Activated T-helper 1 cell treated with anti-CD3 and anti-CD28 coated beads, Interleukin-12 subunit alpha, Interleukin-12 subunit beta, Interleukin-2, Interleukin-4 antibody, amounts not matched to agents 30 ng/mL and 10 ng/mL and 1 ng/mL, durations not matched to agents 14 hours and 24 hours and 36 hours (primary cell): ENCODE data around the gene ACO2. TPM values are rescaled to one million over a fixed set of nuclear protein-coding genes. Genes with fewer than 3 reads are reported as not detected.
"Not testable (repeated sequence)": the region's sequence is repeated elsewhere in the genome, so short reads cannot be mapped to it uniquely, and the experiment has no call there.

ENCODE experiments used
- DNase-seq: peaks from one replicate; pipeline ENCODE4 v3.0.0; 2021; ENCODE audit warnings: low spot score
- H3K27ac Mint-ChIP-seq: one replicate; pipeline ENCODE4 v1.8.0; 2021; ENCODE audit warnings: mild to moderate bottlenecking, mixed read lengths
- H3K27me3 Mint-ChIP-seq: one replicate; pipeline ENCODE4 v1.8.0; 2022; ENCODE audit warnings: mild to moderate bottlenecking, moderate library complexity, mixed read lengths; ENCODE audit not compliant: insufficient read depth
- H3K36me3 Mint-ChIP-seq: one replicate; pipeline ENCODE4 v1.8.0; 2021; ENCODE audit warnings: low read depth, mixed read lengths
- H3K4me1 Mint-ChIP-seq: one replicate; pipeline ENCODE4 v1.8.0; 2021; ENCODE audit warnings: low read depth, mixed read lengths
- H3K4me3 Mint-ChIP-seq: one replicate; pipeline ENCODE4 v1.8.0; 2021; ENCODE audit warnings: mild to moderate bottlenecking, moderate library complexity, mixed read lengths
- H3K9me3 Mint-ChIP-seq: one replicate; pipeline ENCODE4 v1.8.0; 2021; ENCODE audit warnings: mixed read lengths
- intact Hi-C: fragments of 100-400 bp; cut with micrococcal nuclease; formaldehyde crosslinking; loops from one replicate; pipeline ENCODE4 v1.15.1; 2024
- total RNA-seq: library from RNA; stranded (reverse); gene quantifications from 2 replicates; pipeline ENCODE4 v1.2.3, GENCODE V29; 2022

Gene ACO2
- total RNA-seq, 1 donor from 2014 or later = 101 TPM

- H3K27ac Mint-ChIP-seq = peak overlapping the region; percentile 6
- no peak for DNase-seq
These were observed 26.6 kb upstream of the ACO2 start for GRCh38 chr22:41442240-41442792.

GRCh38 chr22:41444360-41445128 is 24.4 kb upstream of the ACO2 start:
- DNase-seq = peak; percentile 83
- intact Hi-C loops = loop anchor here (1.0 to 10.0 kb wide), 7 partner anchors 41 to 1922 kb away; partner anchors contain the start of genes ATF4, CENPM, NAGA and PHETA2
- H3K4me1 Mint-ChIP-seq = peaks cover 27% of the 10 kb centered on the region
- no peaks in the 10 kb centered on the region for H3K27me3 Mint-ChIP-seq
- peaks cover 17% of the 10 kb centered on the region for H3K36me3 Mint-ChIP-seq
- H3K27ac Mint-ChIP-seq = peak overlapping the region; percentile 87
- no peaks in the 10 kb centered on the region for H3K9me3 Mint-ChIP-seq
- peak overlapping the region; percentile 97 for H3K4me3 Mint-ChIP-seq

More at GRCh38 chr22:41442240-41442792, 26.6 kb upstream of the ACO2 start:
- intact Hi-C loops = loop anchor here (10.0 kb wide), 2 partner anchors 502 to 632 kb away; partner anchors contain the start of genes CENPM, NAGA, PHETA2 and SMDT1
- H3K27me3 Mint-ChIP-seq = no peaks in the 10 kb centered on the region
- peaks cover 17% of the 10 kb centered on the region for H3K4me1 Mint-ChIP-seq
- H3K9me3 Mint-ChIP-seq = no peaks in the 10 kb centered on the region
- peaks cover 18% of the 10 kb centered on the region for H3K36me3 Mint-ChIP-seq
- peak overlapping the region; percentile 97 for H3K4me3 Mint-ChIP-seq

- peak overlapping the region; percentile 97 for H3K4me3 Mint-ChIP-seq
- peak; percentile 22 for DNase-seq
- peak overlapping the region; percentile 87 for H3K27ac Mint-ChIP-seq
- H3K4me1 Mint-ChIP-seq = peaks cover 27% of the 10 kb centered on the region
- intact Hi-C loops = loop anchor here (1.0 to 10.0 kb wide), 4 partner anchors 176 to 1923 kb away; partner anchors contain the start of genes ATF4, CENPM, DESI1 and NAGA
- peaks cover 17% of the 10 kb centered on the region for H3K36me3 Mint-ChIP-seq
- no peaks in the 10 kb centered on the region for H3K9me3 Mint-ChIP-seq
- peaks cover 2% of the 10 kb centered on the region for H3K27me3 Mint-ChIP-seq
These were observed 23.5 kb upstream of the ACO2 start for GRCh38 chr22:41445129-41446056.

- peaks cover 17% of the 10 kb centered on the region for H3K36me3 Mint-ChIP-seq
- no peaks in the 10 kb centered on the region for H3K9me3 Mint-ChIP-seq
- intact Hi-C loops = loop anchor here (1.0 to 10.0 kb wide), 4 partner anchors 175 to 1924 kb away; partner anchors contain the start of genes ATF4, CENPM, DESI1 and NAGA
- no peak for DNase-seq
- peaks cover 2% of the 10 kb centered on the region for H3K27me3 Mint-ChIP-seq
- peaks cover 27% of the 10 kb centered on the region for H3K4me1 Mint-ChIP-seq
- H3K27ac Mint-ChIP-seq = peak overlapping the region; percentile 98
- H3K4me3 Mint-ChIP-seq = peak overlapping the region; percentile 97
These were observed 22.8 kb upstream of the ACO2 start for GRCh38 chr22:41446057-41446501.

- H3K9me3 Mint-ChIP-seq = no peaks in the 10 kb centered on the region
- DNase-seq = peak; percentile 94
- peaks cover 2% of the 10 kb centered on the region for H3K27me3 Mint-ChIP-seq
- peaks cover 17% of the 10 kb centered on the region for H3K36me3 Mint-ChIP-seq
- peaks cover 27% of the 10 kb centered on the region for H3K4me1 Mint-ChIP-seq
- peak within 1 kb of the TSS; percentile 98 for H3K27ac Mint-ChIP-seq
- intact Hi-C loops = loop anchor here (1.0 to 10.0 kb wide), 4 partner anchors 174 to 1925 kb away; partner anchors contain the start of genes ATF4, CENPM, DESI1 and NAGA
- peak within 1 kb of the TSS; percentile 97 for H3K4me3 Mint-ChIP-seq
These were observed 22.1 kb upstream of the ACO2 start, which contains the start of gene TOB2 for GRCh38 chr22:41446639-41447434. TSS of gene TOB2 (minus strand) at chr22:41446801. CDS start at chr22:41437345, 9,456 bp downstream.

- DNase-seq = peak; percentile 63
- intact Hi-C loops = loop anchor here (1.0 to 10.0 kb wide), 12 partner anchors 21 to 1925 kb away; partner anchors contain the start of genes ATF4, CENPM, NAGA and PHETA2
- Mint-ChIP-seq H3K36me3 (peaks cover 15% of the 10 kb centered on the region), H3K27ac (peak overlapping the region; percentile 98), H3K4me3 (peak overlapping the region; percentile 97), H3K9me3 (no peaks in the 10 kb centered on the region), H3K4me1 (peaks cover 21% of the 10 kb centered on the region), H3K27me3 (peaks cover 2% of the 10 kb centered on the region)
These were observed 21.3 kb upstream of the ACO2 start for GRCh38 chr22:41447435-41448188.

DNA sequence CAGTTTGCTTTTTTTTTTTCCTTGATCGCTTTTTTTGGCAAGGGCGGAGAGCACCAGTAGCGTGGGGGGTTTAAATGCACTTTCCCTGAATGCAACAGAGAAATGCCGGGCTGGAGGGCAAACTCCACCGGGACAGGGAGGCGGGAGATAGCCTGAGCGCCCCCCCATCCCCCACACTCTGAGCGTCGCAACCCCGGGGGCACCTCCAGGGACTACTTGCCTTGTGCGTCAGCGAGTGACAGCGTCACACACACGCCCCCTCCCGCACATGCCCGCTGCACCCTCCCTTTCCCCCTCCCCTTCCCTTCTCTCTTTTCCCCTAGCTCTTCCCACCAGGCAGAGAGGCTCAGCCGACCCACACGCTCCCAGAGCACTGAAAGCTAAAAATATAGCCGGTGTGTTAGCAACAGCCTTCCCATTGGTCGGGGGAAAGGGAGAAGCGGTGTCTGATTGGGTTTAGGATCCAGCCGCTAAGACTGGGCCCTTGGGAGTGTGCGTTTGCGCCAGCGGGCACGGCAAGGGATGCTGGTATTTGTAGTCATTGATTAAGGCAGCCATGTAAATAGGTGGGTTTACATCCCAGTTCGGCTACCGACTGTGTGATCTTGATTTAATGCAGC is 20.6 kb upstream of the ACO2 start:
- H3K27ac Mint-ChIP-seq = peak overlapping the region; percentile 98
- peaks cover 2% of the 10 kb centered on the region for H3K27me3 Mint-ChIP-seq
- no peaks in the 10 kb centered on the region for H3K9me3 Mint-ChIP-seq
- H3K4me3 Mint-ChIP-seq = peak overlapping the region; percentile 97
- H3K36me3 Mint-ChIP-seq = peaks cover 12% of the 10 kb centered on the region
- DNase-seq = peak; percentile 90
- peaks cover 15% of the 10 kb centered on the region for H3K4me1 Mint-ChIP-seq
- intact Hi-C loops = loop anchor here (1.0 to 10.0 kb wide), 12 partner anchors 20 to 1926 kb away; partner anchors contain the start of genes ATF4, CENPM, NAGA and PHETA2

- Mint-ChIP-seq H3K27me3 (no peaks in the 10 kb centered on the region), H3K4me1 (no peaks in the 10 kb centered on the region), H3K27ac (no peak overlapping the region), H3K4me3 (no peak overlapping the region), H3K9me3 (no peaks in the 10 kb centered on the region), H3K36me3 (peaks cover 33% of the 10 kb centered on the region)
- intact Hi-C loops = no loop called here
- DNase-seq = no peak
These were observed 10.7 kb upstream of the ACO2 start for GRCh38 chr22:41458161-41458728.

DNA sequence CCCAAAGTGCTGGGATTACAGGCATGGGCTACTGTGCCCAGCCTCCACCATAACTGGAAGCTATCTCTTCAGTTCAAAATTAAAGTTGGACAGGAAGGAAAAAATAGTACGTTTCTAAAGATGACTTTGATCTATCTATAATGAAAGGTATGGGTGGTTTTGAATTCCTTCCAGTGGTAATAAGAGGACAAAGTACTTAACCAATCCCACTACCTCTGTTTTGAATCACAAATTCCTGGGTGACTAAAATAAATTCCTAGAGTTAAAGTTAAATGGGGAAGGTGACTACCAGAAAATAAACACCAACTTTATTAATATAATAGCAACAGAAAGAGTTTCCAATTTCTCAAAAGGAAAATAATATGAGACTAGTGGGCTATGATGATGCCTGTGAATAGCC is 9.5 kb upstream of the ACO2 start:
- H3K4me1 Mint-ChIP-seq = no peaks in the 10 kb centered on the region
- H3K36me3 Mint-ChIP-seq = peaks cover 39% of the 10 kb centered on the region
- no peaks in the 10 kb centered on the region for H3K9me3 Mint-ChIP-seq
- H3K27me3 Mint-ChIP-seq = no peaks in the 10 kb centered on the region
- intact Hi-C loops = no loop called here
- no peak for DNase-seq
- H3K4me3 Mint-ChIP-seq = no peak overlapping the region
- H3K27ac Mint-ChIP-seq = no peak overlapping the region

DNA sequence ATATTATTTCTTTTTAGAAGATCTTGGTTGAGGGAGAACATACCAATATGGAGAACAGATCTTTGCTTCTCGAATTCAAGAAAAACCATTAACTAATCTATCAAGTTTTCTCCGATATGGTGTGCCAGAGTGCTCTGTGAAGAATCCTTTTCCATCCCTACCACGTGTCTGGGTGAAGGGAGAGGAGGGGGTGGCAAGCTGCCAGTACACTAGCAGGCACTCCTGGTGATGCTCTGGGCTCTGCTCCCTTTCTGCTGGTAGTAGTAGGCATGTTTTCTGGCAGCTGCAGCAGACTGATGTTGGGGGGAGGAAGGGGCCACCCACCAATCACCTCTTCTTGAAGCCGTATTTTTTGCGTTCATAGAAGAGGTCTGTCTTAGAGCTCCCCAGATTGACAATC is 8.8 kb upstream of the ACO2 start:
- DNase-seq, H3K9me3 Mint-ChIP-seq, H3K27me3 Mint-ChIP-seq, H3K27ac Mint-ChIP-seq, H3K4me1 Mint-ChIP-seq, intact Hi-C loops, H3K4me3 Mint-ChIP-seq: not testable (repeated sequence)
- H3K36me3 Mint-ChIP-seq = peaks cover 44% of the 10 kb centered on the region
